ENCODE data around the gene ZDHHC14.

DNA sequence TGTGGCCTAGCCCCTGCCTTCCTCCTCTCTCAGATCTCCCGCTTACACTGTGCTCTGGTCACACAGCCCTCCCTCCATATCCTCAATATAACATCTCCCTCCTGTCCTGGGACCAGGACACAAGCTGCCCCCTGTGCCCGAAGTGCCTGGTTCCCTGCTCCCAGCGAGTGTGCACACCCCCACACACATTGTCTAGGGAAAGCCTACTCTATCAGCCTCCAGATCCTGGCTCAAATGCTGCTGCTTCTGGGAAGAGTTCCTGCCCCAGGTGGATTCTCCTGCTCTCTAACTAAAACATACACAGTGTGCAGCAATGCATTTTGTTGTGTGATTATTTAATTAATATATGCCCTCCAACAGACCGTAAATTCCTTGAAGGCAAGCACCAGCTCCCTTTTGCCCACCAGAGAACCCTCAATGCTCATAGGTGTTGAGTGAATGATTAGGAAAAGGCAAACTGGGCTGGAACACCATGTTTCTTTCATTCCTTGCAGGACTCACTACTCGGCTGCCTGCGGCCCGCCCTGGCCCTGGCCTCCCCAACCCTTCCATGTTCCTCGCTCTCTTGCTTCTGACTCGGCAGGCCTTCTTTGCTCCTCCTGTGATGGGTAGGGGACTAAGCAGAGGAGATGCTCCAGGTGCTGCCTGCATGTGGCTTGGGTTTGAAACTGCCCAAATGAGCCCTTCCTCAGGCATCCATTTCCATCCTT, 194.6 kb downstream of the ZDHHC14 start:
- TF ChIP-seq, protein P1, sequence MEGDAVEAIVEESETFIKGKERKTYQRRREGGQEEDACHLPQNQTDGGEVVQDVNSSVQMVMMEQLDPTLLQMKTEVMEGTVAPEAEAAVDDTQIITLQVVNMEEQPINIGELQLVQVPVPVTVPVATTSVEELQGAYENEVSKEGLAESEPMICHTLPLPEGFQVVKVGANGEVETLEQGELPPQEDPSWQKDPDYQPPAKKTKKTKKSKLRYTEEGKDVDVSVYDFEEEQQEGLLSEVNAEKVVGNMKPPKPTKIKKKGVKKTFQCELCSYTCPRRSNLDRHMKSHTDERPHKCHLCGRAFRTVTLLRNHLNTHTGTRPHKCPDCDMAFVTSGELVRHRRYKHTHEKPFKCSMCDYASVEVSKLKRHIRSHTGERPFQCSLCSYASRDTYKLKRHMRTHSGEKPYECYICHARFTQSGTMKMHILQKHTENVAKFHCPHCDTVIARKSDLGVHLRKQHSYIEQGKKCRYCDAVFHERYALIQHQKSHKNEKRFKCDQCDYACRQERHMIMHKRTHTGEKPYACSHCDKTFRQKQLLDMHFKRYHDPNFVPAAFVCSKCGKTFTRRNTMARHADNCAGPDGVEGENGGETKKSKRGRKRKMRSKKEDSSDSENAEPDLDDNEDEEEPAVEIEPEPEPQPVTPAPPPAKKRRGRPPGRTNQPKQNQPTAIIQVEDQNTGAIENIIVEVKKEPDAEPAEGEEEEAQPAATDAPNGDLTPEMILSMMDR (IDR thresholded peaks at IDR 0.05; ENCODE audit: low read depth, low read length, poor library complexity, severe bottlenecking) = no peak
- no peak for TF ChIP-seq EZH2phosphoT487 (IDR thresholded peaks at IDR 0.05; ENCODE audit: borderline replicate concordance, low read length)
